ENCODE data around the gene ST3GAL2.
"Not testable (repeated sequence)": the region's sequence is repeated elsewhere in the genome, so short reads cannot be mapped to it uniquely, and the experiment has no call there.

ST3GAL2 gene

DNA sequence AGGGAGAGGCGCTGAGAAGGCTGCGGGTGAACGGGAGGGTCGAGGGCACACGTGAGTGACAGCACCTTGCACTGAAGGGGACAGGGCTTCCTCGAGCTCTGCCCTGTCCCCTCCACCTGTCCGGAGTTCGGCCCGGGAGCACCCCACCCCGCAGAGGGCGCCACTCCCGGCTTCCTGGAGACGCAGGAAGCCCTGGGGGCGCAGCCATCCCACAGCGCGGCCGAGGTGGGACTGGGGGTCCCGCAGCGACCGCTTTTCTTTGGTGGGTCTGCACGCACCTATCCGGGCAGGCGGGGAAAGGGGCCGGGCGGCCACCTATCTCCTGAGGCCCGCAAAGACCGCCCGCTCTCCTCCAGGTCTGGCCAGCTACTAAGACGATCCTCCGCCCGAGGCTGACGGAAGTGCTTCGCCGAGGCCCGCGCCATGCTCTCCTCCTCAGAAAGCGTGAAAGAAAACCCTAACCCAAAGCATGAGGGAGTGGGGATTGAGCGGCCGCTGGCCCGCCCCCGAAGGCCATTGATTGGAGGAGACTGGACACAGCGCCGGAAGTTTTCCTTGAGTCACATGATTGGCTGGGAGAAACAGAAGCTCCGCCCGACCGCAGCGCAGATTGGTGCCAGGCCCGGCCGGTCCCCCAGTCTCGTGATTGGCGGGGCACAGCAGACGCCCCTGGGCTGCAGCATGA lies 57.8 kb downstream of the ST3GAL2 start:
- peak; percentile 91 to 96 (median 94) for DNase-seq

DNA sequence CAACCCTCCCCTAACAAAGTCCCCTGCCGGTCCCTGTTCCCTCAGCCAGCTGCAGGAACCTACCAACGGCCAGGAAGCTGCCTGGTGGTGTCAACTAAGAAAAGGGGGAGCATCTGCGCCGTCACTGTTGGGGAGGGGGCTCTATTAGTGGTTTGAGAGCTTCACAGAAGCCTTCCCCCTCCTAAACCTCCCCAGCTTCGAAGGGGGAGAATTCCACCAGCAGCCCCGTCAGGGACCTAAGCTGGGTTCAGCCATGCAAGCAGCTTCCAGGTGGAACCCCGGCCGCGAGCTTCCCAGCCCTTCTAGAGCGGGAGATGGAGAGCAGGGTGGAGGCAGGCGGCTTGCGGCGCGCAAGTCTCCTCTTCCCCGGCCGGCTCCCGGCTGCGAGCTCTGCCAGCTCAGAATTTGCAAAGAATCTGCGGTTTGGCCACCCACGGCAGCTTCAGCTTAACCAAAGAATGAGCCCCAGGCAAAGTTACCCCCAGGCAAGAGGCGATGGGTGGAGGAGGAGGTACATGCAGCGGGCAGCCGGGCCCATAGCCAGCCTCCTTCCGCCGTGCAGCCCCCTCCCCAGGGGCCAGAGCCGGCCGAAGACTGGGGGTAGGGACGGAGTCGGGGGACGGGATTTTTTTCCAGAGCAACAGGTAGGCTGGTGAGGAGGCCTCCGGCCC lies 58.5 kb downstream of the ST3GAL2 start:
- peak; percentile 40 to 70 (median 59) for DNase-seq

- DNase-seq: no peak
Observed at GRCh38 chr16:70378869-70379493, 59.9 kb downstream of the ST3GAL2 start.

GRCh38 chr16:70377782-70378181 lies 61.1 kb downstream of the ST3GAL2 start:
- no peak for DNase-seq

- DNase-seq: no peak
Observed at GRCh38 chr16:70375636-70376611, 63.0 kb downstream of the ST3GAL2 start.

DNA sequence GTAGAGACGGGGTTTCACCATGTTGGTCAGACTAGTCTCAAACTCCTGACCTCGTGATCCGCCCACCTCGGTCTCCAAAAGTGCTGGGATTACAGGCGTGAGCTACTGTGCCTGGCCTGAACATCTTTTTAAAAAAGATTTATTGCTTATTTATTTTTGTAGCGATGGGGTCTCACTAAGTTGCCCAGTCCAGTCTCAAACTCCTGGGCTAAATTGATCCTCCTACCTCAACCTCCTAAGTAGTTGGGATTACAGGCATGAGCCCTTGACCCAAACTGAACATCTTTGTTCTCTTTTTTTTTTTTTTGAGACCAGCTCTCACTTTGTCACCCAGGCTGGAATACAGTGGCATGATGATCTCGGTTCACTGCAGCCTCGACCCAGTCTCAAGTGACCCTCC lies 64.7 kb downstream of the ST3GAL2 start:
- DNase-seq: no peak

GRCh38 chr16:70372921-70373728 lies 65.8 kb downstream of the ST3GAL2 start:
- no peak for DNase-seq

- DNase-seq: no peak
Observed at GRCh38 chr16:70370924-70371323, 68.0 kb downstream of the ST3GAL2 start.

- peak in 5 of 6 experiments; percentile 9 to 51 (median 36) for DNase-seq
Observed at GRCh38 chr16:70370145-70370544, 68.8 kb downstream of the ST3GAL2 start.

- no peak for DNase-seq
Observed at GRCh38 chr16:70364399-70364798, 74.5 kb downstream of the ST3GAL2 start.

GRCh38 chr16:70359552-70359951 lies 79.3 kb downstream of the ST3GAL2 start:
- DNase-seq: no peak

DNA sequence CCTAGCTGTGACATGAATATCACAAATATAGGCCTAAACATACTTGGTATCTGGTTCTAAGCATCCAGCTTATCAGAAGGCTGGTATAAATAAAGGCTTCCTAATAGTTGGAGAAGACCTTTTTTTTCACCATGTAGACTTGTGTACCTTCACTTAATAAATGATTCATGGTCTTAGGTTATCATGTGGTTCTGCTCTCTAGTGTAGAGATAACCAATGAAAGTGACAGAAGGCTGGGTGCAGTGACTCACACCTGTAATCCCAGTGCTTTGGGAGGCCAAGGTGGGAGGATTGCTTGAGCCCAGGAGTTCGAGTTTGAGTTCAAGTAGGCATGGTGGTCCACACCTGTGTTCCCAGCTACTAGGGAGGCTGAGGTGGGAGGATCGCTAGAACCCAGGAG lies 89.1 kb downstream of the ST3GAL2 start:
- no peak for DNase-seq

DNA sequence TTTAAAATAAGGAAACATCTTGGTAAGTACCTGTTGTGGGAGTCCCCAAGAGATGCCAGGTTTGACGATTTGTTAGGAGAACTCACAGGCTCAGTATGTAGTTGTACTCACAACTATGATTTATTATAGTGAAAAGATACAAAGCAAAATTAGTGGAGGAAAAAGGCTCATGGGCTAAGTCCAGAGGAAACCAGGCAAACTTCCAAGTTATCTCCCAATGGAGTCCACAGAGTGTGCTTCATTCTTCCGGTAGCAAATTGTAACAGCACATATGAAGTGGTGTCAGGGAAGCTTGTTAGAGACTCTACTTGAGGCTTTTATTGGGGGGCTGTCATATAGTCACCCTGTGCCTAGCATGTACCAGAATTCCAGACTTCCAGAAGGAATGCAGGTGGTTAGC lies 89.9 kb downstream of the ST3GAL2 start:
- DNase-seq: no peak

DNA sequence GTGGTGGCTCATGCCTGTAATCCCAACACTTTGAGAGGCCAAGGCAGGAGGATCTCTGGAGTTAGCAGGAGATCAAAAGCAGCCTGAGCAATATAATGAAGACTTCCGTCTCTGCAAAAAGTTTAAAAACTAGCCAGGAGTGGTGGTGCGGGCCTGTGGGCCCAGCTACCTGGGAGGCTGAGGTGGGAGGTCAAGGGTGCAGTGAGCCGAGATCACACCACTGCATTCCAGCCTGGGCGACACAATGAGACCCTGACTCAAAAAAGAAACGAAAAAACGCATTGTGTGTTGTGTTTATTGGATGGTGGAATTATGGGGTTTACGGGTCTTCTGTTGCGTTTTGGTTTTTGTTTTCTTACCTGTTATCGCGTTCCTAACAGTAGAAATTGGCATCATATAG lies 93.1 kb downstream of the ST3GAL2 start:
- no peak for DNase-seq

DNA sequence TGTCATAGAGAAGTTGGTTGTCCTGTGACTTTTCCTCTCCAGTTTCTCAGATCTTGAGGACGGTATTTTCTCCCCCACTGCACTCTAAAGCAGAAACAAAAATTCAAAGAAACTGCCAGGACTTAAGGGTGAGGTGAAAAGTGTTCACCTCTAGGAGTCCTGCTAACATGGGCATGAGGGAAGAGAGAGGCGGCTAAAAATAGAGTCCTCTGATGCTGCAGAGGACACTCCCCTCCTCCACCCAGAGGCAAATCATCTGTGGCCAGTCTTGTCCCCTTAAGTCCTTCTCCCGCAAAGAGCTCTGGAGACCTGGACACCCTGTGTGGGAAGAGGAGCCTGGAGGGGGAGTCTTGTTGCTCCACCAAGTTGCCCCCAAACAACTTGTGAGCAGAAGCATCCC lies 96.9 kb downstream of the ST3GAL2 start:
- no peak for DNase-seq

DNA sequence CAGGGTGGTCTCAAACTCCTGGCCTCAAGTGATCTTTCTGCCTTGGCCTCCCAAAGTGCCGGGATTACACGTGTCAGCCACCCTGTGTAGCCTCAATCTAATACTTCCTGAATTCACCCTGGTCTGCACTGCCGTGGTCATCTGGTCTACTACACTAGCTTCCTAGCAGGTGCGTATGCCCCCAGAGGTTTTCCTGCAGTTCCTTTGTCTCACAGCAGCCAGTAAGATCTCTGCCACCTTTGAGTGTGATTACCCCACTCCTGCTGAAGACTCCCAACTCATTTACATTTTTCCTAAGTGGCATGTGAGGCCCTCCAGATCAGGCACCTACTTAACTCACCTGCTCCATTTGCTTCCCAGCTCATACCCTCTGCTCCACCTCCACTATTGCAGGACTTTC lies 97.3 kb downstream of the ST3GAL2 start:
- DNase-seq: no peak

- no peak for DNase-seq
Observed at GRCh38 chr16:70337814-70338213, 101.1 kb downstream of the ST3GAL2 start.

GRCh38 chr16:70332728-70333127 lies 106.2 kb downstream of the ST3GAL2 start:
- DNase-seq: not testable (repeated sequence)

GRCh38 chr16:70331588-70332358 lies 107.1 kb downstream of the ST3GAL2 start:
- DNase-seq: peak in 3 of 6 experiments; percentile 0 to 24 (median 16)

DNA sequence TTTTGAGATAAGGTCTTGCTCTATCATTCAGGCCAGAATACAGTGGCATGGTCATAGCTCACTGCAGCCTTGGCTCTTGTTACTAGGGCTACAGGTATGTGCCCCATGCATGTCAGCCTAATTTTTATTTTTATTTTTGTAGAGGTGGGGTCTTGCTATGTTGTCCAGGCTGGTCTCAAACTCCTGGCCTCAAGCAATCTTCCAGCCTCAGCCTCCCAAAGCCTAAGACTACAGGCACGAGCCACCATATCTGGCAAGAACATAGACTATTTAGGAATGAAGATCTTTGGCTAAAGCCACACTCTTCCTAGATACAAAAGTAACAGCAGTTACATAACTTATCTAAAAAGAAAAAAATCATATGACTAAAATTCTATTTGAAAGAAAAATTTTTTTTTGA lies 107.8 kb downstream of the ST3GAL2 start:
- DNase-seq: no peak
